Stimulated activated CD4-positive, alpha-beta T cell treated with anti-CD3 and anti-CD28 coated beads, Interleukin-12 subunit alpha, Interleukin-12 subunit beta, amount 100 ng/mL, for 4 hours (primary cell): ENCODE measurements around the gene SMYD3.
"Not testable (repeated sequence)": the region's sequence is repeated elsewhere in the genome, so short reads cannot be mapped to it uniquely, and the experiment has no call there.

ENCODE experiments used
- DNase-seq: peaks from one replicate; pipeline ENCODE4 v3.0.0-alpha.2; 2020

The SMYD3 gene

DNA sequence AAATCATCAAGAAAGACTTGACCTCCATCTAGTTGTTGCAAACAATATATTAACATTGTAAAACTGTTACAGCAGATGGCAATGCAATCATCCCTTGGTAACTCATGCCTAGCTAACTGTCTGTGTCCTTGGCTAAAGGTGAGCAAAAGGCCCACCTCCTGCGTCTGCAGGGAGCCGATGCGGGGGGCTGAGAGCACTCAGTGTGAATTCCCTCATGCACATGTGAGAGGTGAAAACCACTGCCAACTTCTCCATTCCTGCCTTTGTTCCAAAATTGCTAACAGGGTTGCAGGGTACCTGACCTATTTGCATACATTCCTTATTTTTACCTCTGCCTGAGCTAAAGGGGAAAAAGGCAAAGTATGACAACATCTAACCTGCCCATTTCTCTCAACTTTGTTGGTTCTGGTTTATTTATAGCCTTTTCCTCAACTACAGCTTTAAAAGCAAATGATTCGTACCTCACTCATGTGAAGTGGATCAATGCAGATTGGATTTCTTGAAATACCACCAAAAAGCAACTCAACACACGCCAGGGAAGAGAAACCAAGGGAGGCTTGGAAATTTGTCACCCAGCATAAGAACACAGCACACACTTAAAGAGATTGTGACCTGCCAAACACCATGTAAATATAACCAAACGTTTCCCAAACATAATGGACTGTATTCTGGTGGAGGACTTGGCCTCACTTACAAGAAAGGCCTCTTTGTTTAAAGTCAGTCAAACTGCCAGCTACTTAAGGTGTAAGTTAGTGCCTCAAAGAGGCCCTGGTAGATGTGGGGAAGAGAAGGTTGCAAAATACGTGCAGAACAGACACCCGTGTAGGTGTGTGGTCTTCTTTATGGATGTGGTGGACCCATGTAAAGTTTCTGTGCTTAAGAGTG lies 651.0 kb downstream of the SMYD3 start:
- DNase-seq: no peak

DNA sequence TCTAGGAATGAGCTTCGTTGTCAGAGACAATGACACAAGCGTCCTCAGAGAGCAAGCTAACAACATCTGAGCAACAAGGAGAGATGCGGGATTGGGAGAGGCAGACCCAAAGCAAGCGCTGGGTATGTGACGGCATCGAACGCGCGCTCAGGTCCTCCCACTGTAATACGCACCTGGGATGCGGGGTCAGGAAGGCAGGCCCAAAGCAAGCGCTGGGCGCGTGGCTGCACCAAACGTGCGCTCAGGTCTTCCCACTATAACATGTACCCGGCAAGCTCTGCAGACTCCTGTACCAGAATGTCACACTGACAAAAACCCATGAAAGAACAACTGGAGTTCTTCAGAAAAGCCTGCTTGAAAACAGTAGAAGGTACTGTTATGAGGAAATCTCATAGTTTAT lies 653.8 kb downstream of the SMYD3 start:
- DNase-seq: no peak

DNA sequence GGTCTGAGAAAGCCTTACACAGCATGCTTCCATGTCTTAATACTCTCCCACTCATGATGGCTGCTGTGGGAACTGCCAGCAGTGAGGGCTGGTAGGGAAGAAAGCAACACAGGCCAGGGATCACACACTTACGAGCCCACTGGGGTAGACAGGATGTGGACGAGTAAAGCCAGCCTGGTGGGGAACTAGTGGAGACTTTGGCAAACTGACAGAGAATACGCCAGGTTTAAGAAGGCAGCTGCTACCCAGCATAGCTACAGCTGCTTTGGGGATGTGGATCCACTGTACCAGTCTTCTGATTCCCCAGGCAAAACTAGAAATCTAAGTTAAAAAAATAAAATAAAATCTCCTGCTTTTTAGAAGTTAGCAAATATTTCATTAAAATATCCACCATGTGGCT lies 664.0 kb downstream of the SMYD3 start:
- DNase-seq: no peak

DNA sequence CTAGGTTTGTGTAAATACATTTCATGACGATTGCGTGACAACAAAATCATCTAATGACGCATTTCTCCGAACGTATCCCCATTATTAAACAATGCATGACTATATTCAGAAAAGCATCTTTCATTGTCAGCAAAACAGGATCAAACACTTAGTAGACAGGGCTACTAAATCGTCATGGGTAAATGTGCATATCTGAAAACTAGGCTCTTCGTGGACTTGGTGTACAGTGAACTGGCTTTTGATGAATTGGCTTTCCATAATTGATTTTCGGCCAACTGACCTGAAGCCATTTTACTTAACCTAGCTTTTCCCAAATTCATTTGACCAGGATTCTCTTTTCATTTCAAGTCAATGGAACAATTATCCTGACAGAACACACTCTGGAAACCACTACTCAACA lies 665.0 kb downstream of the SMYD3 start:
- DNase-seq: no peak

DNA sequence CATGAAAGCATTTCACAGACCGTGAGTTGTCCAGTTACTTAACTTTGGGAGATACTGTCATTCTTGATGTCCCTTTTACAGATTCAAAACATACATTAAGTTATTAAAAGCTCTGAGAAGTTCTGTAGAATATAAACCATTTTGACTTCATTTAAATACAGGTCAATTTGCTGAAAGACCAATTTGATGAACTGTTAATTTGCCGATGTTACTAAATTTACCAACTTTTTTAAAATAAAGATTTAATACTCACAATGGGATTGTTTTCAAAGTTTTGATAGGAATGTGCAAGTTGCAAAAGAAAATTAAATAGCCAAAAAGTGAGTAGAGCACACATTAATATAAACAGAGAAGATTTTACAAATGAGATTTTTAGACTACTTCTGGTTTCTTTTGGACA lies 666.1 kb downstream of the SMYD3 start:
- no peak for DNase-seq

DNA sequence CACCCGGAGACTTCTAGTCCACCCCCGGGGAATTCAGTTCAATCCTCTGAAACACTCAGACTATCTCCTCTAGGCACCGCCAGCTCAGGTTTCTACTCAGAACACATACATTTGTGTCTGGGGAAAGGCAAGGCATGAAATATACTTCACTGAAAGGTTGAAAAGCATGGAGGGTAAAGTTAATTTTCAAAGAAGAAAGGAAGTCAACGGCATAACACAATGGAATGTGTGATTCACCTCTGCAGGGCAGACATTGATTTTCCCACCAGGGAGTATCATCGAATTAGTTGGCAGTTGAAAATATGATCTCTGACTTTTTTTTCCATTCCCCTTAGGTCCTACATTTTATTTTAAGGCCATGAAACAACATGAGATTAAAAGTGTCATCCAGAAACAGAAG lies 669.4 kb downstream of the SMYD3 start:
- no peak for DNase-seq

DNA sequence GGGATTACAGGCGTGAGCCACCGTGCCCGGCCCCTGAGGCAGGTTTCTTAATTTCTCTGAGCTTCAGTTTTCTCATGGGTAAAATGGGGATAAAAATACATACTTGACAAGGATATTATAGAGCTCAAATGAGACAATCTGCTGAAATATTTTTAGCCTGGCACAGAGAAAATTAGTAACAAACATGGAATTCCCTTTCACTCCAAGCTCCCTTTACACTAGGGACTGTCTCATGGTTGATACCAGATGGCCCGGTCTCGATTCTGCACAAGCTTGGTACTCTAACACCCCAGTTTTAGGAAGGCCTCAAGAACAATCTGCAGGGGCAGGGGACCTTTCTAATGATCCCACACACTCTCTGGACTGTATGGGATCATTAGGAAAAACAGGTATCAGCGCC lies 671.7 kb downstream of the SMYD3 start:
- DNase-seq: no peak

DNA sequence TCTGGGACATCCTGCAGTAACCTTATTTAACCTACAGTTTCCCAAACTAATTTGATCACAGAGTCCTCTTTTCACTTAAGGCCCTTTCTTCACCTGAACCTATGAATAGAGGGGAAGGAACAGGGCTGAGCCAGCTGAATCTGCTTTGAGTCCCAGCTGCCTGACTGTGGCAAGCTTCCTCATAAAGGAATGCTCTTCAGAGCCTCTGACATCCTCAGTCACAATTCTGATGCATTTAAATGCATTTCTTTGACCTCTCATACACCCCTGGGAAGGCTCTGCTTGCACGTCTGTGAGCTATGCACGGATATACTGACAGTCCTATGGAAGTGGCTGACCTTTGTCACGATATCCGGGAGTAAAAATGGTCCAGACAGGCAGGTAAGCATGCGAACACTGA lies 673.1 kb downstream of the SMYD3 start:
- DNase-seq: no peak

DNA sequence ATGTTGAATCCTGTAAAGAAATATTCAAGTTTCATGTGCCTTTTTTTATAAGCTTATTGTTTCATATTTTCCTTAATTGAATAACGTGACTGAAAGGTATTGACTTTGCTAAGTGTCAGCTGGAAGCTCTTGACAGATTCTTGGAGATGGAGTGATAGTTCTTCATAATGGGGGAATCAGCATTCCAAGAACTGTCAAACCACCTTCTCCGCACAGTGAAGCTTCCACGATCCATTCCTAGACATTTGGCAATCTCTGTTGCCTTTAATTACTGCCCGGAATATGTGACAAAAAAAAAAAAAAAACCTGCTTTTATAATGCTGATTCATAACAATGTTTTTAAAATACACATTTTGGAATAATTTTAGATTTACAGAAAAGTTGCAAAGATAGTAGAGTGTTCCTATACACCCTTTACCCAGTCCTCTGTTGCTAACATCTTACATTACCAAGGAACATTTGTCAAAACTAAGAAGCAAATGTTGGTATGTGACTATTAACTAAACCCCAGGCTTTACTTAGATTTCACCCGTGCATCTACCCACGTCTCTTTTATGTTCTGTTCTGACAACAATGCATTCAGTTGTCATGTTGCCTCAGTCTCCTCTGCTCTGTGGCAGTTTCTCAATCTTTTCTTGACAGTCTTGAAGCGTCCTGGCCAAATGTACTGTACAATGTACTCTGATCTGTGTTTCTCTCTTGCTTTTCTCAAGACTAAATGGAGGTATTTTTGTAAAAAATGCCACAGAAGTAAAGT lies 674.1 kb downstream of the SMYD3 start:
- no peak for DNase-seq

DNA sequence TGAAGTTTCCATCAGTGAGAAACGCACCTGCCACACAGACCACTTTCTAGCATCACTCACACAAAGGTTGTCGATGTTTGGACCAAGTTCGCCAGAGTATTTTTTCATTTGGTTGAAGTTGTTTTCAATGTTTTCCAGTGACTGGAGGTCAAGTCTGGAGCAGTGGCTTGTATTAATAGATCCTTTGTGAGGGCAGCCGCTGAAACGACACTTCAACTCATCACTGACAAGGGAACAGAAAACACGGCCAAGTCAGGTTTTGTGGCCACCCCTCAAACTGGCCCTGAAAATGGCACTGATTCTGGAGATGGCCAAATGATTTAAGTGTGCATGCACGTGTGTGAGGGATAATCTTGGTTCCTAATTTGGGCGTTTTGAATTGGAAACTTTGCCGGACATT lies 675.6 kb downstream of the SMYD3 start:
- DNase-seq: no peak

DNA sequence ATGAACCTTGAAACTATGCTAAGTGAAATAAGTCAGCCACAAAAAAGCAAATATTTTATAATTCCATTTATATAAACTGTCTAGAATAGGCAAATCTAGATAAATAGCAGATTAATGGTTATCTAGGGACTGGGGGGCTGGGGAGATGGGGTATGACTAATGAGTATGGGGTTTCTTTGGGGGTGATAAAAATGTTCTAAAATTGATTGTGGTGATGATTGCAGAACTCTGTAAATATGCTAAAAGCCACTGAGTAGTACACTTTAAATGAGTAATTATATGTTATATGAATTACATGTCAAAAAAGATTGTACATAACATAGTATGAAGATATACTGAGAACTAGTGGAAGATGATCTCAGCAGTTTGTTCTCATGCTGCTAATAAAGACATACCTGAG lies 677.3 kb downstream of the SMYD3 start:
- DNase-seq: no peak

DNA sequence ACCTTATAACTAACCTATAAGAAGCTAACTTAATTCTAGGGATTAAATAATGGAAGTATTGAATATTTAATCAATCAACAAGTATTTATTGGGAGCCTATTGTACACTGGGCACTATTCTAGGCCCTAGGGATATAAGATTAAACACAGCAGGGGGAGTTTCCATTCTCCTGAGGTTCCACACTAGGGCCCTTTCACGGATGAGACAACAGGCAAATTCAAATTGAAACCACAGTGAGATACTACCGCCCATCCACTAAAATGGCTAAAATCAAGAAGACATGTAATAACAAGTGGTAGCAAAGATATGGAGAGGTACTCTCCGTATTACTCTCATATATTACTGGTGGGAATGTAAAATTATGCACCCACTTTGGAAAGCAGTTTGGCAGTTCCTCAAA lies 677.9 kb downstream of the SMYD3 start:
- no peak for DNase-seq

DNA sequence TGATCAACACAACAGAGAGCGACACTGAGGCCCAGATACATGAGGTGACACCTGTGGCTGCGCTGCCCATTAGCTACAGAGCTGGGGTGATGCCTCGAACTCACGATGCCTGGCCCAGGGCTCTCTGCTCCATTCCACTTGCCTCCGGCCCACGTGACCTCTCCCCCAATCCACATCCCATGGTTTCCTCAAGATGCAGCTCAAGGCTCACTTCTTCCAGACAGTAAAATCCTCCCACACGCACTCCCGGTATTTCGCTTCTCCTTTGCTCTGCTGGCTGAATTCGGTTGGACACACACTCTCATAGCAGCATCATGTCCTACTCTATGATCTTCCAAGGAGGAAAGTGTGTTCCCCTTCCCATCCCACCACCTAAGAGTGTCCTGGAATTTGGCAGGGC lies 679.8 kb downstream of the SMYD3 start:
- DNase-seq: no peak

DNA sequence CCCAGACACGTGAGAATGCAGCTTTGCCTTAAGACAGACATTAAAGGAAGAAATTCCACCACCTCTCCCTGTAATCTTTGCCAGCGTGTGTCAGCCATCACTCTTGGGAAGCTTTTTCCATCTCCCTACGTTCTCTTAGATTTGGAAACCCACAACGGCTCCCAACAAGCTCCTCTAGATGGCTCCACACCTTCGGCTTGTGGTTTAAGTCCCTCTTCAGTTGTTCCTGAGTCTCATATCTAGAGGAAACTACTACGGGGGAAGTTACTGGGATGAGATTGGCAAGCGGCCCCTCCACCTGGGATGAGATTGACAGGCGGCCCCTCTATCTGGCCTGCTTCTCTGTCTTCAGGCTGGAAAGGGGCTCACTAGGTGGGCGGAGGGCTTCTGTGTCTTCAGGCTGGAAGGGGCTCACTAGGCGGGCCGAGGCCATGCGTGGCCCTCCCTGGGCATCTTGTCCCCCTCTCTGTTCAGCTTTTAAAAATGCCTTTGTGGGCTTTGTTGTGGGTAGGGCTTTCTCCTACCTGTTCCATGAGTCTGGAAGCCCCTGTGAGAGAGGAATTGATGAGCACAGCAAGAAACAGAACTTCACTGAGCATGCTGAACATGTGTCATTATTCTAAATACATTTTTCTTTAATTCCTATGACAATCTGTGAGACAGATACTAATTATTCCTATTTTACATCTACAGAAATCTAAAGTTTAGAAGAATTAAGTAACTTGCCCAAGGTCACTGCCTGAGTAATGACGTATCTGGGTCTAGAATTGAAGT lies 681.8 kb downstream of the SMYD3 start:
- no peak for DNase-seq

DNA sequence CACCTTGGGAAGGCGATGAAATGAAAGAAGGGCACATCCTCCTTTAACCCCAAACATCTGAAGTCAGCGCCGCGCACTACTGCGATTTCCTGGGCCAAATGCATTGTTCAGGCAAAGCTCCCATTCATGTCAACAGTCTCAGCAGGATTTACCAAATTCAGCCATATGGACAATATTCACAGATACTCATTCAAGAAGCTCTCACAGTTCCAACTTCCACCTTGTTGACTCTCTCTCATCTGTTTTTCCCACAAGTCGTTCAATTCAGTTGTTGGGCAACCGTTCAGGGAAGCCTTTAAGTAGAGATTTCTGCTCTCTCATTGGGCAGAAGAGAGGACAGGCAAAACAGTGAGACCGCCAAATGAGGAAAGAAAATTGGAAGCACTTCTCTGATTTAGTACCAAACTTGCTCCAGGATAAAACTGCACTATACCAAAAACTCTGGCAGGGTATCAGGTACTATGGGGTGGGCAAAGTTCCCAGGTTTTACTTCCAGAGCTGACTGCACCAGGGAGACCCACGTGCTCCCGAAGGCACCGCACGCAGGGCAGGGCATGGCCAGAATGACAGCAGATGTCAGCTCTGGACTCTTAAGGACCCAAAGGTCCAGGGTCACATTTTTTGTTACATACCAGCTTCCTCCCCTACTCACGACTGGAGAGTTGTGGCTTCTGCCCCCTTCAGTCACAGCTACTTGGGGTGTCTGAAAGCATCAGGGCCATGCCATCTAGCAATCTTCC lies 683.5 kb downstream of the SMYD3 start:
- no peak for DNase-seq

DNA sequence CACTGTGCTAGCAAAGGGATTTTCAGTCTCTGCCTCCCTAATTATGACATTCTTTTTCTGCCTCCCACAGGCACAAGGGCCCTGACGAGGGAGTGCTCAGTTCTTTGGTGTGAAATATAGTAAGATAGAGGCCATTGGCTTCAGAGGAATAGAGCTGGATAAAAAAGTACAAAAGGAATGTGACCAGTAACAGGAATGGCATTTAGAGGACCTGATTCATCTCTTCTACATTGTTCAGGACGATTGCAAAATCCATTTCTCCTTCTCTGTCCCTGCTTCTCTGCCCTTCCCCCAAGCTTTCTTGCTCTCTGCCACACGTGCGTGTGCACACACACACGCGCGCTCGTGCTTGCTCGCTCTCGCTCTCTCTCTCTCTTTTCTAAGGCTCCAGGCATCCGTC lies 684.1 kb downstream of the SMYD3 start:
- no peak for DNase-seq

DNA sequence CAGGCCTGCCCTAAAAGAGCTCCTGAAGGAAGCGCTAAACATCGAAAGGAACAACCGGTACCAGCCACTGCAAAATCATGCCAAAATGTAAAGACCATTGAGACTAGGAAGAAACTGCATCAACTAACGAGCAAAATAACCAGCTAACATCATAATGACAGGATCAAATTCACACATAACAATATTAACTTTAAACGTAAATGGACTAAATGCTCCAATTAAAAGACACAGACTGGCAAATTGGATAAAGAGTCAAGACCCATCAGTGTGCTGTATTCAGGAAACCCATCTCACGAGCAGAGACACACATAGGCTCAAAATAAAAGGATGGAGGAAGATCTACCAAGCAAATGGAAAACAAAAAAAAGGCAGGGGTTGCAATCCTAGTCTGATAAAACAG lies 688.7 kb downstream of the SMYD3 start:
- not testable (repeated sequence) for DNase-seq

DNA sequence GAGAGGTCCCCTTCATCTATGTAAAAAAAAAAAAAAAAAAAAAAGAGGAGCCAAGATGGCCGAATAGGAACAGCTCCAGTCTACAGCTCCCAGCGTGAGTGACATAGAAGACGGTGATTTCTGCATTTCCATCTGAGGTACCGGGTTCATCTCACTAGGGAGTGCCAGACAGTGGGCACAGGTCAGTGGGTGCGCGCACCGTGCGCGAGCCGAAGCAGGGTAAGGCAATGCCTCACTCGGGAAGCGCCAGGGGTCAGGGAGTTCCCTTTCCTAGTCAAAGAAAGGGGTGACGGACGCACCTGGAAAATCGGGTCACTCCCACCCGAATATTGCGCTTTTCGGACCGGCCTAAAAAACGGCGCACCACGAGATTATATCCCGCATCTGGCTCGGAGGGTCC lies 690.6 kb downstream of the SMYD3 start:
- not testable (repeated sequence) for DNase-seq

DNA sequence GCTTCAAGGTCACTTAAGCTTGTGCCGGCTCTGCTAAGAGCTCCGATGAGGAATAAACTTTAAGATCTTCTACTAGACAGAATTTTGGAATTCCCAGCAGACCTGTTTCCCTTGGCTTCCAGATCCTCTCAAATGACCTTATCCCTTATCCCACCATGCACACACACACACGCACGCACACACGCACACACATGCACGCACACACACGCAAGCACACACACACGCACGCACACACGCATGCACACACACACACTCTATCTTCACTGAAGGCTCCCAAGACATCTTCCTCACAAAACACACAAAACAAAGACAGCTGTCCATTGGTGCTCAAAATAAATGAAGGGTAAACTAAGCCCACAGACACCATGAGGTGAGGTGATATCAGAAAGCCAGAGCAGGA lies 692.4 kb downstream of the SMYD3 start:
- no peak for DNase-seq

DNA sequence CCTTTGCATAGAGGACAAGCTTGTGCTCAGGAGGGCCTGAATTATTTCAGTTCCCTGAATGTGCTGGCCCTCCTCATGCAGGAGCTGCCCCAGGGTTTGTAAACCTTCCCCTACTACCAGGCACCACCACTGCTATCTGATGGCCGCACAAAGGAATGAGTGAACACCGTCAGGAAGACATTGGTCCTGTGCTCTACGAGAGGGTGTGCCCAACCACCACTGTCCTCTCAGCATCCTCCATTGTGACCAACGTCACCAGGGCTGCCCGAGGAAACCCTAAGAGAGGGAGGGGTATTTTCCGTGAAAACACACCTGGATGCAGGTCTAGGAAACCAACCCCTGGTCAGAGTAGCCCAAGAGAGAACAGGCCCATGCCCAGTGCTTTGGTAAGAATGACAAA lies 694.8 kb downstream of the SMYD3 start:
- no peak for DNase-seq

DNA sequence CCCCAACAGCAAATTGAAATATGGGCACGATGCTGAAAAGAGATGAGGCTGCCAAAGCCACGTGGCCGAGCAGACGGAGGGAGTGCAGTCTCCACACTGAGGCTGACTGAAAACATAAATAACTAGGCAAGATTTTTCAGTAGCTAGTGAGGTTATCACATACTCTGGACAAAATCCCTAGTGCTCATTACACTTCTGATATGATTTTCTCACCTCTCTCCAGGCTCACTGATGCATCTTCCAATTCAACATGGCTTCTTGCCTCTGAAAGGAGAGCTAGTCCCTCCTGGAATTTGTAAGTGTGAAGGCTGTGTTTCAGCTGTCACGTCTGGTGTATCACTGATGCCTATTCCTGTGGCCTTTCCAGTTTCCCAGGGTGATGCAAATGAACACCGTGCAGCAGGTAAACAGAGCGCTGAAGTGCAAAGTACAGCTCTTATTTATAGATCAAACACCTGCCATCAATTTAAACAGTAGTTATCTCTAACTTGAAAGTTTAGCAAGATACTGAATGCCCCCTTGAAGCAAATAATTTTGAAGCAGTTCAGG lies 696.2 kb downstream of the SMYD3 start:
- DNase-seq: no peak

DNA sequence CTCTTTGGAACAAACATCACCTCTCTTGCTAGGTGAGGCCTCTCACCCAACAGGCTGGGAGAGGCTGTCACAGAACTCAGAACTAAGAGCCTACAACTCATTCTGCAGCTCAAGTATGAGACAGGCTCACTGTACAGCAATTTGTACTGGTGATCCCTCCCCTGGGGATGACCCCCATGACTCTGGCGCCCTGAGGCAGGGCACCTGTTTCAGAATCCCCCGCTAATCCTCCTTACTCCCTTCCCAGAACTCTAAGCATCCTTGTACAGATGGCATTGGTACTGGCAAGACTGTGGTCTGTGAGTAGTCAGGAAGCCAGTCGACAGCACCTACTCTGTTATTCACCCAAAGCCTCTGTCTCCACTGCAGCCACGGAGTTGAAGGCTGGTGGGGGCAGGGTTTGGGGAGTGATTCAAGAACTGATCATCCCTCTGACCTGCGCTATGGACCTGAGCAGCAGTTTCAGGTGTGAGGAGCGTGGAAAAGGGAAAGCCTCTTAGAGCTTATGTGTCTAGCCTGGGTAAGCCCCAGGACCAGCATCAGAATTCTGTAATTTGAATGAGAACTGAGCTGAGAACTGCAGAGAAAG lies 696.8 kb downstream of the SMYD3 start:
- no peak for DNase-seq
